Fibroblast of pulmonary artery (primary cell): ENCODE data around the gene PSMA2.

Experiments used
- DNase-seq: peaks from one replicate; pipeline ENCODE4 v3.0.0-alpha.2; 2010; ENCODE audit warnings: low read depth
- H3K4me3 ChIP-seq: replicated peaks from 2 replicates; pipeline ENCODE4 v1.5.1; 2011; ENCODE audit warnings: low read depth, mild to moderate bottlenecking, control low read depth, low read length, moderate library complexity
- CTCF ChIP-seq: IDR thresholded peaks from 2 replicates; pipeline ENCODE4 v1.5.1; 2011; ENCODE audit warnings: mild to moderate bottlenecking, control low read depth, low read length, inconsistent platforms; ENCODE audit errors: missing control alignments

PSMA2 gene

GRCh38 chr7:42931834-42932651, at the start of gene PSMA2, which contains the start of gene MRPL32:
Gene PSMA2, minus strand, starts transcription at chr7:42932174. Its CDS starts 16 bp downstream, at chr7:42932158.
Gene MRPL32, plus strand, starts transcription at chr7:42932376. Its CDS starts 11 bp downstream, at chr7:42932387.
- TF ChIP-seq CTCF = no peak
- H3K4me3 ChIP-seq = peak within 1 kb of the TSS; percentile 96
- DNase-seq = peak; percentile 98

DNA sequence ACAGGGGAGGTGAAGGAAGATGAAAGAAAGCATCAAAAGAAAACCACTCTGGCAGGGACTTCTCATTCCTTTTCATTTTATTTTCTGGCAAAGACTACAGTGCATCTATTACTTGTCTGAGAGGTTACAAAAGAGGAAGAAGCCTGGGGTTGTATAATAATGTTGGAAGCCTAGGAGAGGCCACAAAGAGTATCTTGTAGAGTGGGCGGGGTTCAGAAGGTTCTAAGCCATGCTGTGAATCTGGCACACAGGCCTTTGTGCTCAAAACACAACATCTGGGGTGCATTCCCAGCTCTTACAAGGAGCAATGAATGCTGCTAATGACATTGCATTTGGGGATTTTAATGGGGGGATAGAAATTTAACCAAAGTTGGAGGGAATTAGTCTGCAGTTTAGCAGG, 49.6 kb upstream of the PSMA2 start:
- no peak for TF ChIP-seq CTCF

GRCh38 chr7:42980514-42980913, 48.5 kb upstream of the PSMA2 start:
- H3K4me3 ChIP-seq = no peak overlapping the region
- DNase-seq = no peak
- no peak for TF ChIP-seq CTCF

More for the DNA sequence above, 49.6 kb upstream of the PSMA2 start:
- H3K4me3 ChIP-seq = no peak overlapping the region
- DNase-seq = no peak

GRCh38 chr7:42980084-42980483, 48.1 kb upstream of the PSMA2 start:
- no peak for DNase-seq
- no peak overlapping the region for H3K4me3 ChIP-seq
- TF ChIP-seq CTCF = no peak

DNA sequence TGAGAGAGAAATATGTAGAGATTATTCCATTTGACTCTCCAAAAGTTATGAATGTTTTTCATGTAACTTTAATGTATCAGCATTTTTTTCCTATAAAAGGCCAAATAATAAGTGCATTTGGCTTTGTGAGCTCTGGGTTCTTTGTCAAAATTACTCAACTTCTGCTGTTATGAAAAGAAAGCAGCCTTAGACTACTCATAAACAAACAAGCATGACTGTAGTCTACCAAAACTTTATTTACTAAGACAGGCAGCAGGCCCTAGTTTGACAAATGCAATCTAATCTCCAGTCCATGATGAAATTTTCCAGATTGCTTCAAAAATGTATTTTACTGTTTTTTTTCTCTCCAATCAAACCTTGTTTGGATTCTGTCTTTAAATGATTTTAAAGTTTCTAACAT, 46.5 kb upstream of the PSMA2 start:
- H3K4me3 ChIP-seq = no peak overlapping the region
- no peak for TF ChIP-seq CTCF
- DNase-seq = peak; percentile 54

DNA sequence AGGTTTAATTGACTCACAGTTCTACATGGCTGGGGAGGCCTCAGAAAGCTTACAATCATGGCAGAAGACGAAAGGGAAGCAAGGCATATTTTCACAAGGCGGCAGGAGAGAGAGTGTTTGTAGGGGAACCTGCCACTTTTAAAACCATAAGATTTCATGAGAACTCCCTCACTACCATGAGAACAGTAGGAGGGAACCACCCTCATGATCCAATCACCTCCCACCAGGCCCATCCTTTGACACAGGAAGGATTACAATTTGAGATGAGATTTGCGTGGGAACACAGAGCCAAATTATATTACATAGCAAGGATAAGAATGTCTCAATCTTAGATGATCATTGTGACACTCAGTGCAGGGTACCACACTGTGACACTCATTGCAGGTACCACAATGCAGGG, 44.4 kb upstream of the PSMA2 start:
- no peak for DNase-seq
- TF ChIP-seq CTCF = no peak
- H3K4me3 ChIP-seq = no peak overlapping the region
